Endothelial cell of umbilical vein (primary cell): ENCODE measurements around the gene CYB561A3.

Source experiments
- EZH2 ChIP-seq: IDR thresholded peaks from 2 replicates; pipeline ENCODE4 v1.6.1; 2012; ENCODE audit warnings: borderline replicate concordance, low read depth, mild to moderate bottlenecking, moderate library complexity, low read length, inconsistent platforms; ENCODE audit not compliant: severe bottlenecking
- POLR2A ChIP-seq: IDR thresholded peaks from 2 replicates; pipeline ENCODE4 v1.6.1; 2012; ENCODE audit warnings: low read depth, mild to moderate bottlenecking, control low read depth, low read length

- TF ChIP-seq POLR2A: no peak
- no peak for TF ChIP-seq EZH2
These were observed 393 bp downstream of the CYB561A3 start for GRCh38 chr11:61361237-61361740.
